NCI-H2081 (cell line): ENCODE measurements around the gene KLK10.

Experiments used
- DNase-seq, 2 experiments: peaks; one replicate each; lab custom pipeline; 2025; lab: John Stamatoyannopoulos, UW

The KLK10 gene

GRCh38 chr19:50967929-50968715 is 51.4 kb downstream of the KLK10 start:
- DNase-seq, result no peak

- no peak for DNase-seq
Measured at GRCh38 chr19:50964266-50964665, 55.2 kb downstream of the KLK10 start.

DNA sequence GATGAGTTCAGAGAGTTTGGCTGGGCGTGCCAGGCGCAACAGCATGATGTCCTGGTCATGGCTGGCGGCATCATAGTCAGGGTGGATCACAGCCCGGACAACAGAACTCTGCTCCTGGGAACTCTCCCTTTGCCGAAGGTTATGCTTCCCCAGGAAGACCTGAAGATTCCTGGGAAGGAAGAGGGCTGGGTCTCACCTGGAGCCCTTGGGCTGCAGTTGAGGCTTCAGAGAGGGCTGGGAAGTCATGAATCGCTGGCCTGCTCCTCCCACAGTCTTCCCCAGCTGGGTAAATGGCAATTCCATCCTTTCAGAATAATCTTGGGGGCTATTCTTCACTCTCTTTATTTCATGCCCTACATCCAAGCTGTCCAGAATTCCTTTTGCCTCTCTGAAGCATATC is 56.1 kb downstream of the KLK10 start:
- DNase-seq, result no peak
